ENCODE measurements around the gene THSD7A.

The THSD7A gene

DNA sequence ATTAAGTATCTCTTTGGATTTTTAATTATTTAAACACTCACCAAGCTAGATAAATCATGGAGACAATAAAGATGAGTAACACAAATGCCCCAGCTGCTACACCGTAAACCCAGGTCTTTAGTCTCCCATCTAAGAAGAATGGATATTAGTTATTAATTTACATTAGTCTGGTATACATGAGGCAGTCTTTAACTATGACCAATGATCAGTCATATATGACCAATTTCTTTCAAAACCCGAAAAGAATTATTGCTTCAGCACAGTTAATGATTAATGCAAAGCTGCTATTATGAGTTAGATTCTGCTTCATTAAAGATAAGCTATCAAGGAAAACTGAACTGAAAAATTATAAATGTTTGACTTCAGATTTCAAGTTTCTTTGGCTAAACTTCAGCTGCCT, 455.5 kb downstream of the THSD7A start:
- no peak for DNase-seq

DNA sequence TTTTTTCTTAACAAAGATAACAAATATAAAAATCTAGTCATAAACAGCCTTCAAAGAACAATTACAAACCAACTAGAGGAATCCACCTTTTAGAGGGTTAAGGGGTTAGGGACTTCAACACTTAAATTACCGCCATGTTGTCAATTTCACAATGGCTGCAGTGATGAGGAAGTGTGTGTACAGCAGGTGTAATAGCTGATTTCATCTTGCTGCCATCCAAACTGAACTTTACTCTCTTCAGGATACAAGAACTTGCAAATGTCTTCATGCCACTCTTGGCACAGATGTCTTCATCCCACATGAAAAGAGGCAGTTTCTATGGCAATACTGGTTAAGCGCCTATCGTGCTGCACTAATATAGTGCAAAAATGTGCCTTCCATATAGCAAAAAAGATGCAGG, 457.4 kb downstream of the THSD7A start:
- no peak for DNase-seq

- DNase-seq = peak; percentile 1
These were observed 458.4 kb downstream of the THSD7A start for GRCh38 chr7:11373546-11374142.

- no peak for DNase-seq
These were observed 462.3 kb downstream of the THSD7A start for GRCh38 chr7:11369696-11370095.

DNA sequence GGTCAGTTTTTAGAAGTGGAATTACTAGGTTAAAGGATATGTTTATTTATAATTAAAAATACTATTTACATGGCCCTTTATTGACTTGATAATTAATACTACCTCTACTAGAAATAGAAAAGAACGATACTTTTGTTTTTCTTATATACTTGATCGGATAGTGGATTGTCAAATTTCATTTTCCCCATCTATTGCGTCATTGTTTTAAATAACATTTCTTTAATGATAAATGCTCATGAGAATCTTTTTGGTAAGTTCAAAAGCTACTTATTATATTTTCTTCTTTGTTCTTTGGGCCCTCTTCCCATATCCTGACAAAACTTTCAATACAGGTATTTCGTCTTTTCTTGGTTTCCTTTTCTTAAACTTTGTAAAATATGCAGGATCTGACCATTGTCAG, 465.9 kb downstream of the THSD7A start:
- DNase-seq = no peak

DNA sequence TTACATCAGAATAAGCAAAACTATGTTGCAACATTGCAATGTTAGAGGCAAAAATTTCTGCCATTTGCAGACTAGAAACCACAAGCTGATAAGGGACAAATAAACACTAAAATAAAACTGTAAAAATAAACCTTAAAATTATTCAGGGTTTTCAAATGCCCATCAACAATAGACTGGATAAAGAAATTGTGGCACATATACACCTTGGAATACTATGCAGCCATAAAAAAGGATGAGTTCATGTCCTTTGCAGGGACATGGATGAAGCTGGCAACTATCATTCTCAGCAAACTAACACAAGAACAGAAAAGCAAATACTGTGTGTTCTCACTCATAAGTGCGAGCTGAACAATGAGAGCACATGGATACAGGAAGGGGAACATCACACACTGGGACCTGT, 473.4 kb downstream of the THSD7A start:
- no peak for DNase-seq

DNA sequence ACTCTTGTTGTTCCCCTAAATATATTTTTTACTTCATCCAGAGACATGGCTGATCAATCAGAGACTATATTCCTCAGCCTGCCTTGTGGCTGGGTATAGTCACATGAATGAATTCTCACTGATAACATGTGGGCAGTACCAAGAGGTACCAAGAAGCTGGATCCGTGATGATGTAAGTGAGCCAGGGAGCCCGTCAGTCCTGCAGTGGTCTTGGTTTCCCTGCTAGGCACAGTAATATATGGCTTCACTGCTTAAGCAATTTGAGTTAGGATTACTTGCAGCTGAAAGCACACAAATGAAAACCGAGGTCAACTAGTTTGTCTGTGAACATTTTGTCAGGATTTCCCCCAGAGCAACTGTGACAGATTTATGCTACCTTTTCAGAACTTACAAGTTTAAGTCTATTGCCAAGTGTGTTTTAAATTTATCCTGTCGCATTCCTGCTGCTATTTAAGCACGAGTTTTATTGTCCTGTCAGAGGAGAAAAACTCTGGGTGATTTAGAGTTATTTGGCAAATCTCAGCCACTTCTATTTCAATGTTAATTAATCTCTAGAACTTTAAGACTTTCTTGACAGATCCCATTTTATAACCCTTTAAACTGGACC, 476.5 kb downstream of the THSD7A start:
- no peak for DNase-seq

DNA sequence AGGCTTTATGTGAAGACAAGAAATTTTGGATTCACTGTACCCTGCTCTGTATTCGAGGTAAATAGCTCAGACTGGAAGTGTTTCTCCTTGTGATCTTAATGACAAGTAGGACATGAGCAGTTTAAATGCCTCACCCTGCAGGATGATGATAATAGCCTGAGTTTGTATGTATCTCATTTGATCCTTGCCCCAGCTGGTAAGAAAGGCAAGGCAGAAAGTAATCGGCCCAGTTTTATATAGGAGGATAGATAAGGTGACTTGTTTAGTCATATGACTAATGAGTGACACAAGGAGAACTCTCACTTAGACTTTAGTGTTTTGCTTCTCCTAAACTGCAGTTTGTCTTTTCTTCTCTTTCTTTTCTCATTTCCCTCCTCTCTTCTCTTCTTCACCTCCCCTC, 485.7 kb downstream of the THSD7A start:
- DNase-seq = no peak

- DNase-seq = no peak
These were observed 486.4 kb downstream of the THSD7A start for GRCh38 chr7:11345621-11346020.

GRCh38 chr7:11343818-11344413, 488.1 kb downstream of the THSD7A start:
- peak; percentile 15 for DNase-seq

GRCh38 chr7:11343136-11343535, 488.9 kb downstream of the THSD7A start:
- DNase-seq = no peak

GRCh38 chr7:11341285-11341944, 490.6 kb downstream of the THSD7A start:
- DNase-seq = no peak

- DNase-seq = no peak
These were observed 495.6 kb downstream of the THSD7A start for GRCh38 chr7:11336432-11336831.

DNA sequence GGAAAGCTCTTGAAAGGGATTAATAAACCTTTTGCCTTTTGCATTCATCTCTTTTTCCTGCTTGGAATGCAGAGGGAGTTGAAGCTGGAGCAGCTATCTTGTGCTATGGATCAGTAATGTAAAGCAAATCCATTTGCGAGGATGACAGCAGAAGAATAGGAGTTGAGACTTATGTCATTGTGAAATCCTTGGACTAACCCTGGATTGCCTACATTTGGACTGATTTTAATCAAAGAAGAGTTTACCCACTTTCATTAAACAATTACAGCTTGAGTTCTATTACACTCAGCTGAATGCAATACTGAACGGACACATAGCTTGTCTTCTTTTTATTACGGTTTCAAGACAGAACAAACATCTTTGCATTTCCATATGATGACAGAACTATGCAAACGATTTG, 496.1 kb downstream of the THSD7A start:
- no peak for DNase-seq

DNA sequence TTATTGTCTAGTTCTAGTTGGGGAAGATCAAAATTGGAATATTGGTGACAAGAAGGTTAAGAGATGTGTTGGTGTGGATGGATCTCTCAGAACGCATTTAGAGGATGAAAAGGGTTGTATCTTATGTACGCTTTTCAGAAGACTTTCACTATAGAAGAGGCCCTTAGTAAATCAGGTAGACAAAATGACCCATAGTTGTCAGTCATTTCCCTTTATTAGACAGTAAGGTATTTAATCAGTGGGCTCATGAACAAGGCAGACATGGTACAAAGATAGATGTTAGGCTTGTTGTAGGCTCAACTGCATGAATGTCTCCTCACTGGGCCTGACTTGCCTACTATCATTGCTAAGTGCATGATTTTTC, 499.2 kb downstream of the THSD7A start:
- no peak for DNase-seq

GRCh38 chr7:11332186-11332864, 499.7 kb downstream of the THSD7A start:
- no peak for DNase-seq

- no peak for DNase-seq
These were observed 500.6 kb downstream of the THSD7A start for GRCh38 chr7:11331128-11332102.

- no peak for DNase-seq
These were observed 501.3 kb downstream of the THSD7A start for GRCh38 chr7:11330717-11331116.

DNA sequence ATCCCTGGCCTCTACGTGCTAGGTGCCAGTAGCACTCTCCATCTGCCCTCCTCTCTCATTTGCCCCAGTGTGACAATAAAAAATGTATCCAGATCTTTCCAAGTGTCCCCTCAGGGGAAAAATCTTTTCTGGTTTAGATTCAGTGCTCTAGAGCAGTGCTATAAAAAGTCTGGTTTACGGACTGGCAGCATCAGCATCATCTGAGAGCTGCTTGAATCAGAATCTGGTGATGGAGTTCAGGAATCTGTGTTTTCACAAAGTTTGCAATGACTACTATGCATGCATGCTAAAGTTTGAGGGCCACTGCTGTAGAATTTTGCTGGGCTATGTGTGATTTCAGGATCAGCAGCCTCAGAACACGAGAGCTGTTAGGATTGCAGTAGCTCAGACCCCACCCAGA, 501.8 kb downstream of the THSD7A start:
- no peak for DNase-seq

DNA sequence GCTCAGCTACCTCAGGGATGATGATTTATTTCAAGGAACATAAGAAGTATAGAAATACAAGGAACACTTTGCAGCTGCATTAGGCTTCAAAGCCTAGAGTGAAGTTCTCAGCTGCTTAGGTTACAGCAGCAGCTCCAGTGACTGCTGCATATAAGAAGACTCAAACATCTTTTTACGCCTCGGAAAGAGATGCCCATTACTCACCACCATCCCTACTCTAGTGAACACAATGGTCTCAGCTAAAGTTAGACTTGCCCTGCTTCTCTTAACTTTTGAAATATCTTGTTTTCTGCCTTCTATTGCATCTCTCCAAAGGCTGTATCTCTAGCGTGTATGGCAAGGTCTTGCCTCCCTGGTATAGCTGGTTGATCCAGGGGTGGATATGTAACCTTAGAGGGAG, 502.4 kb downstream of the THSD7A start:
- DNase-seq = no peak

DNA sequence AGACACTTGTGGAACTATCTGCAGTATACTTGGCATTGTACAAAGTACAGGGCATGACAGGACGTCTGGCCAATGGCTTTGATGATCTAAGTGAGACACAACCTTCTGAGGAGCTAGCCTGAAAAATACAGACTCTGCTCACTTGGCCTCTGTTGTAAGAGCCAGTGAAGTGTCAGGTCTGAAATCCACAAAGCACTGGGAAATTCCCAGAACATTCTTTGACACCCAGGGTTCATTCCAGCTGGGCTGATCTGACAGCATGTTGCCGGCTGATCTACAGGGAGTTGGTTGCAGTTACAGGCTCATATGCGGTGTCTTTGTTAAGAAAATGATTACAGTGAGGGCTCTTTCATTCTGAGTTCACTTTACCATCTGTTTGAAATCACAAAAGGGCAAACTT, 503.7 kb downstream of the THSD7A start:
- DNase-seq = no peak

DNA sequence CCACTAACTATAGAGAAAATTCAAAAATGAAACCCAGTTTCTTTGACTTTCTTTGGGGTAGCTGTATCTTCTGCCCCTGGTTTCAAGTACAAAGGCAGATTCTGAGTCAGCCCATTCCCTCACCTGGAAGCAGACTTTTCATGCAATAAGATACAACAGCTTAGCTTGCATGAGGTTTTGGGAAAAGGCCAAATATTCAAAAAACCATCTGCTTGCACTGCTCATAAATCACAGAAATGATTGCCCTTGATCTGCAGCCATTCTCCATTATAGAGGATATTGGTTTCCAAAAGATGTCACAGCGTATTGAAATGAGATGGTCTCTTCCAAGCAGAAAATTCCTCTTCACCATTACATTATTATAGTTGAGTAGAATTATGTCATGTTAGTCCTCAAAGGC, 504.4 kb downstream of the THSD7A start:
- no peak for DNase-seq

All from MV-4-11 (cell line).